Left lobe of liver (tissue), 2 donors: ENCODE measurements around the gene CHDH. TPM values are rescaled to one million over a fixed set of nuclear protein-coding genes. Genes with fewer than 3 reads are reported as not detected.
A peak's percentile ranks its signal among the peaks of the same experiment; 100 is the strongest.

ENCODE experiments used
- ATAC-seq: fragments of 200-7000 bp; cut with Tn5 transposase; one replicate; pipeline ENCODE4 v1.9.1; 2020; ENCODE audit warnings: mild to moderate bottlenecking, moderate library complexity
- DNase-seq: peaks from one replicate; pipeline ENCODE4 v3.0.0-alpha.2; 2020; ENCODE audit warnings: low spot score
- total RNA-seq: library from RNA; stranded (reverse); gene quantifications from one replicate; pipeline ENCODE4 v1.2.1, GENCODE V29; 2021
- donor health status: DM: no; HTN: no; CAD: no; lungs with moderate emphysema.
- donor health status: DM: no; HTN: yes; CAD: no.

Gene CHDH
- total RNA-seq, 1 donor from 2014 or later, result 44.7 TPM

GRCh38 chr3:53856964-53857363 lies 10.7 kb upstream of the CHDH start:
- no peak for ATAC-seq
- DNase-seq, result no peak

GRCh38 chr3:53850895-53851294 lies 4.7 kb upstream of the CHDH start:
- ATAC-seq, result no peak
- no peak for DNase-seq

- DNase-seq (no peak), ATAC-seq (no peak)
These were observed 3.7 kb upstream of the CHDH start for GRCh38 chr3:53849916-53850315.

GRCh38 chr3:53846851-53847155 lies 584 bp upstream of the CHDH start:
- ATAC-seq (no peak), DNase-seq (no peak)

GRCh38 chr3:53845881-53846133 lies 412 bp downstream of the CHDH start:
- DNase-seq (no peak), ATAC-seq (no peak)

GRCh38 chr3:53845103-53845880 lies 927 bp downstream of the CHDH start:
- peak; percentile 64 for DNase-seq
- peak; percentile 7 for ATAC-seq

- ATAC-seq, result peak; percentile 7
- DNase-seq, result peak; percentile 58
These were observed 1.7 kb downstream of the CHDH start for GRCh38 chr3:53844262-53845102.

GRCh38 chr3:53843195-53844177 lies 2.7 kb downstream of the CHDH start:
- peak; percentile 13 for ATAC-seq
- DNase-seq, result peak; percentile 69

- ATAC-seq, result peak; percentile 57
- peak; percentile 93 for DNase-seq
These were observed 3.6 kb downstream of the CHDH start for GRCh38 chr3:53842436-53843194.

- peak; percentile 31 for ATAC-seq
- peak; percentile 81 for DNase-seq
These were observed 4.9 kb downstream of the CHDH start for GRCh38 chr3:53841296-53841695.

GRCh38 chr3:53837331-53837730 lies 8.9 kb downstream of the CHDH start:
- ATAC-seq (no peak), DNase-seq (no peak)

GRCh38 chr3:53836084-53836872 lies 9.9 kb downstream of the CHDH start:
- DNase-seq (no peak), ATAC-seq (no peak)

GRCh38 chr3:53835257-53835656 lies 11.0 kb downstream of the CHDH start:
- no peak for DNase-seq
- ATAC-seq, result peak; percentile 69

- DNase-seq (no peak), ATAC-seq (no peak)
These were observed 11.7 kb downstream of the CHDH start for GRCh38 chr3:53834429-53835095.

- peak; percentile 36 for DNase-seq
- ATAC-seq, result no peak
These were observed 12.5 kb downstream of the CHDH start for GRCh38 chr3:53833700-53834099.

GRCh38 chr3:53833053-53833645 lies 13.1 kb downstream of the CHDH start:
- no peak for ATAC-seq
- DNase-seq, result no peak

- no peak for DNase-seq
- ATAC-seq, result no peak
These were observed 15.3 kb downstream of the CHDH start for GRCh38 chr3:53830944-53831343.

GRCh38 chr3:53829605-53830004 lies 16.6 kb downstream of the CHDH start:
- ATAC-seq, result no peak
- no peak for DNase-seq

GRCh38 chr3:53828581-53828980 lies 17.6 kb downstream of the CHDH start:
- DNase-seq (no peak), ATAC-seq (no peak)
